ENCODE data around the gene PITPNB.

DNA sequence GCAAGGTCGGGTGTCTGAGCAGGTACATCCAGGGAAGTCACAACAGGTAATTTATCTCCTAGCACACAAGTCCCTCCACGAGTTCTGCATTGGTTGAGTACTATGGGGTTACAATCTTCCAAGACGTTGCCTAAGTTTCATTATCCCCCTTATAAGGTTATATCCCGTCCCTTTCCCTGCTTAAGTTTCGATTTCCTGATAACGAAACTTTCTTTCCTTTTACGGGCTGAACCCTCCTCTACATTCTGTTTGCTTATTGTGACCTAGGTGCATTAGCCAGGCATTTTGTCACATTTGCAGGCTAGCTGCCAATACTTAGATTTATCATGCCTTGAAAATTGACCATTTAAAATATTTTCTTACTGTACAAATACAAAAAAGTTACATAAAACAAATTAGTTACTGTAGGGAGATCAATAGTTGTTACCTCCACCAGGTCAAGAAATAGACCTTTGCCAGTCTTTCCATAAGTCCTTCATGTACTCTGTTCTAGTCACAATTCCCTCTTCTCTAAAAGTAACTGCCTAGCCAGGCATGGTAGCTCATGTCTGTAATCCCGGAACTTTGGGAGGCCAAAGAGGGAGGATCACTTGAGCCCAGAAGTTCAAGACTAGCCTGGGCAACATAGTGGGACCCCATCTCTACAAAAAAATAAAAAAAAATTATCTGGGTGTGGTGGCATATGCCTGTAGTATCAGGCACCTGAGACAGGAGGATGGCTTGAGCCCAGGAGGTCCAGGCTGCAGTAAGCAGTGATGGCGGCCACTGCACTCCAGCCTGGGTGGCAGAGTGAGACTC lies 14.3 kb upstream of the PITPNB start:
- TF ChIP-seq CTCF (IDR thresholded peaks at IDR 0.05) (no peak), POLR2AphosphoS5 (IDR thresholded peaks at IDR 0.05; ENCODE audit: insufficient read depth in 1 of 2, low read depth in 1 of 2) (no peak)
